ENCODE results near the gene IRF2BP2. TPM values are rescaled to one million over a fixed set of nuclear protein-coding genes. Genes with fewer than 3 reads are reported as not detected.
A peak's percentile ranks its signal among the peaks of the same experiment; 100 is the strongest.

Gene IRF2BP2
- 100 to 1,000 TPM in 1 of 4 donors, 10 to 100 TPM in 3; 42.4 to 195 (median 63.9) TPM for polyA plus RNA-seq
- long read RNA-seq, donor 1, result 0 reads
- long read RNA-seq, donor 2, full-length matches to known transcripts, result 14 of 14 reads
- long read RNA-seq, donor 2, partial matches to known transcripts, result 0 of 14 reads
- long read RNA-seq, donor 2, other reads (novel, unspliced or antisense), result 0 of 14 reads
- long read RNA-seq, donor 3, full-length matches to known transcripts, result 23 of 23 reads
- long read RNA-seq, donor 3, partial matches to known transcripts, result 0 of 23 reads
- long read RNA-seq, donor 3, other reads (novel, unspliced or antisense), result 0 of 23 reads
- long read RNA-seq, donor 4, full-length matches to known transcripts, result 2 of 2 reads
- long read RNA-seq, donor 4, partial matches to known transcripts, result 0 of 2 reads
- long read RNA-seq, donor 4, other reads (novel, unspliced or antisense), result 0 of 2 reads
- long read RNA-seq, donor 5, full-length matches to known transcripts, result 11 of 11 reads
- long read RNA-seq, donor 5, partial matches to known transcripts, result 0 of 11 reads
- long read RNA-seq, donor 5, other reads (novel, unspliced or antisense), result 0 of 11 reads
- long read RNA-seq, donor 6, full-length matches to known transcripts, result 25 of 25 reads
- long read RNA-seq, donor 6, partial matches to known transcripts, result 0 of 25 reads
- long read RNA-seq, donor 6, other reads (novel, unspliced or antisense), result 0 of 25 reads
- long read RNA-seq, donor 7, result 0 reads
- long read RNA-seq, donor 8, full-length matches to known transcripts, result 4 of 4 reads
- long read RNA-seq, donor 8, partial matches to known transcripts, result 0 of 4 reads
- long read RNA-seq, donor 8, other reads (novel, unspliced or antisense), result 0 of 4 reads
- long read RNA-seq, donor 9, full-length matches to known transcripts, result 5 of 12 reads
- long read RNA-seq, donor 9, partial matches to known transcripts, result 7 of 12 reads
- long read RNA-seq, donor 9, other reads (novel, unspliced or antisense), result 0 of 12 reads
- long read RNA-seq, donor 10, full-length matches to known transcripts, result 30 of 30 reads
- long read RNA-seq, donor 10, partial matches to known transcripts, result 0 of 30 reads
- long read RNA-seq, donor 10, other reads (novel, unspliced or antisense), result 0 of 30 reads

DNA sequence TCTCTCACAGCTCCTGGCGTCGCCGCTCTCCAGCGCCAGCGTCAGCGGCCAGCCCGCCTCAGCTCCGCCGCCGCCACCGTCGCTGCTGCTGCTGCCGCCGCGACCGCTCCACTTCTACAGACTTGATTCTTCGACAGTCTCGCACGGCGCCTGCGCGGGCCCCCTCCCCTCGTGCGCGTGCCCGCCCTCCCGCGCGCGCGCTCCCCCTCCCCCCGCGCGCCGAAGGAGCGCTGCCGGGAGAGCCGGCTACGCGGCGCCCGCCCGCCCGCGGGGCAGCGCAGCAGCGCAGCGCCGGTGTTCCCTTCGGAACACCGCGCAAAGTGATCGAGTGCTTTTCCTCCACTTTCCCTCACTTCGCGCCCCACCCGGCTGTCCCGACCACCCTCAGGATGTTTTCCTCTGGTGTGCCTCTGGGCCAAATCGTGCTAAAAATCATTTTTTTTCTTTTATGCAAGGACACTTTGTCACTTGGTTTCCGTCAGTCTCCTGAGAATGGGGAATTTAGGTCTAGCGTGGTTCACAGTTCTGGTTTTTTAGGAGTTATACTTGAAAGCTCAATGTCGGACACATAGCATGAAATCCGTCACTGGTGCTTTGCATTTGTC, at the start of gene IRF2BP2:
TSS of gene IRF2BP2 (minus strand) at position 118 of the 605 bp plus-strand sequence. CDS start 684 bp downstream, outside the sequence.
- peak; percentile 86 to 93 for DNase-seq
- WGBS, 3 donors, result 0% methylated on average over 17 to 62 of the region's 62 CpGs
- no peak for FAIRE-seq

GRCh38 chr1:234659538-234659937, 49.6 kb upstream of the IRF2BP2 start:
- H3K27me3 ChIP-seq (ENCODE audit: control insufficient read depth in 3 of 3, insufficient read depth in 3 of 3, low read length in 3 of 3), result no peaks in the 10 kb centered on the region
- no peak overlapping the region for H3K27ac ChIP-seq (ENCODE audit: low read depth in 1 of 3, low read length in 2 of 3)
- DNase-seq (peak; percentile 57 to 62), FAIRE-seq (no peak)
- no peaks in the 10 kb centered on the region for H3K36me3 ChIP-seq (ENCODE audit: control insufficient read depth in 3 of 3, insufficient read depth in 2 of 3, low read depth in 1 of 3, low read length in 3 of 3)
- peaks cover 0 to 41% (median 2%) of the 10 kb centered on the region in 3 donors for H3K4me1 ChIP-seq (ENCODE audit: control insufficient read depth in 3 of 3, insufficient read depth in 2 of 3, low read depth in 1 of 3, low read length in 2 of 3)
- H3K9me3 ChIP-seq (ENCODE audit: control insufficient read depth in 2 of 2, insufficient read depth in 1 of 2, low read depth in 1 of 2, low read length in 1 of 2), result no peaks in the 10 kb centered on the region
- H3K4me3 ChIP-seq (ENCODE audit: low read depth in 1 of 3, low read length in 3 of 3), result no peak overlapping the region
- 83 to 89% (median 86%) methylated on average over 9 of the region's 9 CpGs for WGBS, 3 donors

More for the DNA sequence above, at the start of gene IRF2BP2:
- H3K27me3 ChIP-seq (ENCODE audit: control insufficient read depth in 3 of 3, insufficient read depth in 3 of 3, low read length in 3 of 3), result no peaks in the 10 kb centered on the region
- H3K4me3 ChIP-seq (ENCODE audit: low read depth in 1 of 3, low read length in 3 of 3), result peak within 1 kb of the TSS; percentile 85 to 98 (median 90)
- H3K9me3 ChIP-seq (ENCODE audit: control insufficient read depth in 2 of 2, insufficient read depth in 1 of 2, low read depth in 1 of 2, low read length in 1 of 2), result no peaks in the 10 kb centered on the region
- peak within 1 kb of the TSS; percentile 100 for H3K27ac ChIP-seq (ENCODE audit: low read depth in 1 of 3, low read length in 2 of 3)
- H3K4me1 ChIP-seq (ENCODE audit: control insufficient read depth in 3 of 3, insufficient read depth in 2 of 3, low read depth in 1 of 3, low read length in 2 of 3), result peaks cover 0 to 34% (median 15%) of the 10 kb centered on the region in 3 donors
- H3K36me3 ChIP-seq (ENCODE audit: control insufficient read depth in 3 of 3, insufficient read depth in 2 of 3, low read depth in 1 of 3, low read length in 3 of 3), result peaks cover 8 to 24% (median 8%) of the 10 kb centered on the region in 3 donors

- Histone ChIP-seq H3K27me3 (ENCODE audit: control insufficient read depth in 3 of 3, insufficient read depth in 3 of 3, low read length in 3 of 3) (no peaks in the 10 kb centered on the region), H3K27ac (ENCODE audit: low read depth in 1 of 3, low read length in 2 of 3) (peak overlapping the region in 1 of 3 donors; percentile 55), H3K9me3 (ENCODE audit: control insufficient read depth in 2 of 2, insufficient read depth in 1 of 2, low read depth in 1 of 2, low read length in 1 of 2) (no peaks in the 10 kb centered on the region), H3K4me1 (ENCODE audit: control insufficient read depth in 3 of 3, insufficient read depth in 2 of 3, low read depth in 1 of 3, low read length in 2 of 3) (peaks cover 0 to 41% (median 2%) of the 10 kb centered on the region in 3 donors), H3K4me3 (ENCODE audit: low read depth in 1 of 3, low read length in 3 of 3) (no peak overlapping the region), H3K36me3 (ENCODE audit: control insufficient read depth in 3 of 3, insufficient read depth in 2 of 3, low read depth in 1 of 3, low read length in 3 of 3) (no peaks in the 10 kb centered on the region)
- WGBS, 3 donors, result 42 to 71% (median 44%) methylated on average over 3 of the region's 3 CpGs
- FAIRE-seq, result no peak
- peak; percentile 51 to 58 for DNase-seq
Observed at GRCh38 chr1:234658138-234658537, 48.2 kb upstream of the IRF2BP2 start.

- H3K27me3 ChIP-seq (ENCODE audit: control insufficient read depth in 3 of 3, insufficient read depth in 3 of 3, low read length in 3 of 3), result no peaks in the 10 kb centered on the region
- no peak for FAIRE-seq
- no peaks in the 10 kb centered on the region for H3K9me3 ChIP-seq (ENCODE audit: control insufficient read depth in 2 of 2, insufficient read depth in 1 of 2, low read depth in 1 of 2, low read length in 1 of 2)
- peak overlapping the region in 1 of 3 donors; percentile 55 for H3K27ac ChIP-seq (ENCODE audit: low read depth in 1 of 3, low read length in 2 of 3)
- H3K4me1 ChIP-seq (ENCODE audit: control insufficient read depth in 3 of 3, insufficient read depth in 2 of 3, low read depth in 1 of 3, low read length in 2 of 3), result peaks cover 0 to 37% (median 2%) of the 10 kb centered on the region in 3 donors
- 47 to 63% (median 56%) methylated on average over 12 of the region's 12 CpGs for WGBS, 3 donors
- DNase-seq, result peak; percentile 74 to 78
- no peak overlapping the region for H3K4me3 ChIP-seq (ENCODE audit: low read depth in 1 of 3, low read length in 3 of 3)
- H3K36me3 ChIP-seq (ENCODE audit: control insufficient read depth in 3 of 3, insufficient read depth in 2 of 3, low read depth in 1 of 3, low read length in 3 of 3), result no peaks in the 10 kb centered on the region
Observed at GRCh38 chr1:234656944-234657654, 47.1 kb upstream of the IRF2BP2 start.

- WGBS, 3 donors, result 89 to 93% (median 90%) methylated on average over 17 of the region's 17 CpGs
- no peak for DNase-seq
- H3K36me3 ChIP-seq (ENCODE audit: control insufficient read depth in 3 of 3, insufficient read depth in 2 of 3, low read depth in 1 of 3, low read length in 3 of 3), result no peaks in the 10 kb centered on the region
- no peaks in the 10 kb centered on the region for H3K9me3 ChIP-seq (ENCODE audit: control insufficient read depth in 2 of 2, insufficient read depth in 1 of 2, low read depth in 1 of 2, low read length in 1 of 2)
- H3K4me1 ChIP-seq (ENCODE audit: control insufficient read depth in 3 of 3, insufficient read depth in 2 of 3, low read depth in 1 of 3, low read length in 2 of 3), result peaks cover 0 to 32% (median 2%) of the 10 kb centered on the region in 3 donors
- FAIRE-seq, result no peak
- H3K4me3 ChIP-seq (ENCODE audit: low read depth in 1 of 3, low read length in 3 of 3), result no peak overlapping the region
- H3K27me3 ChIP-seq (ENCODE audit: control insufficient read depth in 3 of 3, insufficient read depth in 3 of 3, low read length in 3 of 3), result no peaks in the 10 kb centered on the region
- peak overlapping the region in 1 of 3 donors; percentile 55 for H3K27ac ChIP-seq (ENCODE audit: low read depth in 1 of 3, low read length in 2 of 3)
Observed at GRCh38 chr1:234656070-234656895, 46.3 kb upstream of the IRF2BP2 start.

DNA sequence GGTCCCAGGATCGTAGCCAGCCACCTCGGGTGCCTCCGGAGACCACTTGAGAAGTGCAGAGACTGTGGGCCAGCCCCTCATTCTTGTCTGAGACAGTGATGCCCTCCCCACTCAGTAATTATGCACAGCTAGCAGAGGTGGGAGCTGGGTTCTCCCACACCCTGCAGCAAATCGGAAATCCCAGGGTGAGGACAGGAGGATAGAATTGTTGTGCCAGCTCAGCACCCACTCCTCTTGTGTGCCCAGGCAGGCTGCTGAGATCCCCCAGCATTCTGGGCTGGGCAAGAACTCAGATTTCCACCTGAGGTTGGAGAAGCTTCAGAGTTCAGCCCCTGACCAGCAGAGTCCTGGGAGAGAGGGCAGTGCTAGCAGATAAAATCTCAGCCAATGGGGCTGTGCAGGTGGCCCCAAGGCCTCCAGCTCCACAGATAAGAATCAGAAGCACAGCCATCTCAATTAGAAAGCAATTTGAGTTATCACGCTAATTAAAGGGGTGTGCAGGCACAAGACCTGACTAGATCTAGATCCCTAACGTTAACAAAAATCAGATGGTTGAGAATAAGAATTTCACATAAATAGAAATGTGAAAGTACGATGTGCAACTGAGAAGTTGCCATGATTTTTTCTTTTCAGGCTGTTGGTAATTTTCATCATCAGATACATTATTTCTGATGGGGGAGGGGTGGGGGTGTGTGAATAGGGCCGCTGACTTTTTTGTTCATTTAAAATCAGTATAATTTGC, 45.5 kb upstream of the IRF2BP2 start:
- Histone ChIP-seq H3K27ac (ENCODE audit: low read depth in 1 of 3, low read length in 2 of 3) (no peak overlapping the region), H3K9me3 (ENCODE audit: control insufficient read depth in 2 of 2, insufficient read depth in 1 of 2, low read depth in 1 of 2, low read length in 1 of 2) (no peaks in the 10 kb centered on the region), H3K36me3 (ENCODE audit: control insufficient read depth in 3 of 3, insufficient read depth in 2 of 3, low read depth in 1 of 3, low read length in 3 of 3) (no peaks in the 10 kb centered on the region), H3K4me3 (ENCODE audit: low read depth in 1 of 3, low read length in 3 of 3) (no peak overlapping the region), H3K27me3 (ENCODE audit: control insufficient read depth in 3 of 3, insufficient read depth in 3 of 3, low read length in 3 of 3) (no peaks in the 10 kb centered on the region), H3K4me1 (ENCODE audit: control insufficient read depth in 3 of 3, insufficient read depth in 2 of 3, low read depth in 1 of 3, low read length in 2 of 3) (peaks cover 0 to 30% (median 2%) of the 10 kb centered on the region in 3 donors)
- no peak for DNase-seq
- FAIRE-seq, result no peak
- 72 to 77% (median 76%) methylated on average over 8 of the region's 8 CpGs for WGBS, 3 donors
